GM23338 (cell line): ENCODE measurements around the gene OLA1.

Experiments
- EZH2 ChIP-seq: fragments of 200-600 bp; sonication (generic); IDR thresholded peaks from one replicate; pipeline ENCODE4 v1.8.0; 2017; ENCODE audit warnings: antibody characterized with exemption, mild to moderate bottlenecking, low read depth; ENCODE audit not compliant: unreplicated experiment
- EZH2phosphoT487 ChIP-seq: fragments of 200-600 bp; sonication (generic); IDR thresholded peaks from one replicate; pipeline ENCODE4 v1.8.1; 2018; ENCODE audit warnings: antibody characterized with exemption; ENCODE audit not compliant: unreplicated experiment
- NANOG ChIP-seq: IDR thresholded peaks from 2 replicates; pipeline ENCODE4 v1.6.1; 2016; ENCODE audit warnings: antibody characterized with exemption, borderline replicate concordance
- POLR2AphosphoS5 ChIP-seq: IDR thresholded peaks from 2 replicates; pipeline ENCODE4 v1.6.1; 2016; ENCODE audit warnings: antibody characterized with exemption, low read depth
- REST ChIP-seq: IDR thresholded peaks from one replicate; pipeline ENCODE4 v1.6.1; 2018; ENCODE audit warnings: antibody characterized with exemption; ENCODE audit not compliant: unreplicated experiment
- ZNF114 ChIP-seq: fragments of 250-450 bp; sonication (Bioruptor Pico); IDR thresholded peaks from 2 replicates; pipeline ENCODE4 v1.5.0; 2020; ENCODE audit warnings: mild to moderate bottlenecking, moderate library complexity
- TF ChIP-seq, protein P1 (sequence below), 2 experiments: fragments of 200-600 bp in 1 of 2; sonication (generic) in 1 of 2; conservative IDR thresholded peaks; 2 replicates each; pipeline versions ENCODE4 v1.5.1 to v1.6.1; 2016 to 2017; ENCODE audit warnings: antibody characterized with exemption in 2 of 2, low read depth in 2 of 2, mild to moderate bottlenecking in 2 of 2, moderate library complexity in 1 of 2

- TF ChIP-seq, protein P1, sequence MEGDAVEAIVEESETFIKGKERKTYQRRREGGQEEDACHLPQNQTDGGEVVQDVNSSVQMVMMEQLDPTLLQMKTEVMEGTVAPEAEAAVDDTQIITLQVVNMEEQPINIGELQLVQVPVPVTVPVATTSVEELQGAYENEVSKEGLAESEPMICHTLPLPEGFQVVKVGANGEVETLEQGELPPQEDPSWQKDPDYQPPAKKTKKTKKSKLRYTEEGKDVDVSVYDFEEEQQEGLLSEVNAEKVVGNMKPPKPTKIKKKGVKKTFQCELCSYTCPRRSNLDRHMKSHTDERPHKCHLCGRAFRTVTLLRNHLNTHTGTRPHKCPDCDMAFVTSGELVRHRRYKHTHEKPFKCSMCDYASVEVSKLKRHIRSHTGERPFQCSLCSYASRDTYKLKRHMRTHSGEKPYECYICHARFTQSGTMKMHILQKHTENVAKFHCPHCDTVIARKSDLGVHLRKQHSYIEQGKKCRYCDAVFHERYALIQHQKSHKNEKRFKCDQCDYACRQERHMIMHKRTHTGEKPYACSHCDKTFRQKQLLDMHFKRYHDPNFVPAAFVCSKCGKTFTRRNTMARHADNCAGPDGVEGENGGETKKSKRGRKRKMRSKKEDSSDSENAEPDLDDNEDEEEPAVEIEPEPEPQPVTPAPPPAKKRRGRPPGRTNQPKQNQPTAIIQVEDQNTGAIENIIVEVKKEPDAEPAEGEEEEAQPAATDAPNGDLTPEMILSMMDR (conservative IDR thresholded peaks at IDR 0.05; ENCODE audit: low read depth in 2 of 2): no peak
- TF ChIP-seq EZH2 (no peak), REST (no peak), NANOG (no peak), POLR2AphosphoS5 (no peak), EZH2phosphoT487 (no peak), ZNF114 (no peak)
These were observed 1.4 kb downstream of the OLA1 start for GRCh38 chr2:174246944-174247381.
